Measurements from ENCODE around the gene VPS37D.

DNA sequence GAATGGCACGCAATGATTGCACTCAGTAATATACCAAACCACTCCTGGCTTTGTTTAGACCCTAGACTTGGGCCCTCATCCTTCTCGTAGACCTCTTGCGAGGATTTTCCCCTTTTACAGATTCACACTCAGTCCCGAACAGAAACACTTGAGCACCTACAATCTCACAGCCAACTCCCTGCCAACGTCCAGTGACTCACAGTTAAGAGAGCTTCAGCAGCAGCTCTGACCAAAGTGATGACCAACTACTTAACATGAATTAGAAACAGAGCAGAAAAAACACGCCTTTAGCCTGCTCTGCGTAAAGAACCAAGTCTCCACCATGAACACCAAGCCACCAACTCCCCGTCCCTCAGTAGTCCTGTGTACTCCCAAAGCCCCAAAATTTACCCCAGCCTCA lies 13.4 kb downstream of the VPS37D start:
- no peak for TF ChIP-seq EZH2 (IDR thresholded peaks at IDR 0.05; ENCODE audit: borderline replicate concordance, insufficient read depth, low read depth, low read length, poor library complexity, severe bottlenecking)
- TF ChIP-seq, protein P1, sequence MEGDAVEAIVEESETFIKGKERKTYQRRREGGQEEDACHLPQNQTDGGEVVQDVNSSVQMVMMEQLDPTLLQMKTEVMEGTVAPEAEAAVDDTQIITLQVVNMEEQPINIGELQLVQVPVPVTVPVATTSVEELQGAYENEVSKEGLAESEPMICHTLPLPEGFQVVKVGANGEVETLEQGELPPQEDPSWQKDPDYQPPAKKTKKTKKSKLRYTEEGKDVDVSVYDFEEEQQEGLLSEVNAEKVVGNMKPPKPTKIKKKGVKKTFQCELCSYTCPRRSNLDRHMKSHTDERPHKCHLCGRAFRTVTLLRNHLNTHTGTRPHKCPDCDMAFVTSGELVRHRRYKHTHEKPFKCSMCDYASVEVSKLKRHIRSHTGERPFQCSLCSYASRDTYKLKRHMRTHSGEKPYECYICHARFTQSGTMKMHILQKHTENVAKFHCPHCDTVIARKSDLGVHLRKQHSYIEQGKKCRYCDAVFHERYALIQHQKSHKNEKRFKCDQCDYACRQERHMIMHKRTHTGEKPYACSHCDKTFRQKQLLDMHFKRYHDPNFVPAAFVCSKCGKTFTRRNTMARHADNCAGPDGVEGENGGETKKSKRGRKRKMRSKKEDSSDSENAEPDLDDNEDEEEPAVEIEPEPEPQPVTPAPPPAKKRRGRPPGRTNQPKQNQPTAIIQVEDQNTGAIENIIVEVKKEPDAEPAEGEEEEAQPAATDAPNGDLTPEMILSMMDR (IDR thresholded peaks at IDR 0.05): no peak
